ENCODE results near the gene PTPMT1. TPM values are rescaled to one million over a fixed set of nuclear protein-coding genes. Genes with fewer than 3 reads are reported as not detected.

The PTPMT1 gene
- total RNA-seq, 1 donor from 2014 or later = 34.9 TPM

GRCh38 chr11:47566149-47566698 lies 825 bp downstream of the PTPMT1 start:
- no peaks in the 10 kb centered on the region for H3K9me3 Mint-ChIP-seq (ENCODE audit: unreplicated experiment)
- H3K36me3 Mint-ChIP-seq (ENCODE audit: low read depth, unreplicated experiment) = peaks cover 5% of the 10 kb centered on the region
- TF ChIP-seq, protein P1, sequence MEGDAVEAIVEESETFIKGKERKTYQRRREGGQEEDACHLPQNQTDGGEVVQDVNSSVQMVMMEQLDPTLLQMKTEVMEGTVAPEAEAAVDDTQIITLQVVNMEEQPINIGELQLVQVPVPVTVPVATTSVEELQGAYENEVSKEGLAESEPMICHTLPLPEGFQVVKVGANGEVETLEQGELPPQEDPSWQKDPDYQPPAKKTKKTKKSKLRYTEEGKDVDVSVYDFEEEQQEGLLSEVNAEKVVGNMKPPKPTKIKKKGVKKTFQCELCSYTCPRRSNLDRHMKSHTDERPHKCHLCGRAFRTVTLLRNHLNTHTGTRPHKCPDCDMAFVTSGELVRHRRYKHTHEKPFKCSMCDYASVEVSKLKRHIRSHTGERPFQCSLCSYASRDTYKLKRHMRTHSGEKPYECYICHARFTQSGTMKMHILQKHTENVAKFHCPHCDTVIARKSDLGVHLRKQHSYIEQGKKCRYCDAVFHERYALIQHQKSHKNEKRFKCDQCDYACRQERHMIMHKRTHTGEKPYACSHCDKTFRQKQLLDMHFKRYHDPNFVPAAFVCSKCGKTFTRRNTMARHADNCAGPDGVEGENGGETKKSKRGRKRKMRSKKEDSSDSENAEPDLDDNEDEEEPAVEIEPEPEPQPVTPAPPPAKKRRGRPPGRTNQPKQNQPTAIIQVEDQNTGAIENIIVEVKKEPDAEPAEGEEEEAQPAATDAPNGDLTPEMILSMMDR (IDR thresholded peaks at IDR 0.05; ENCODE audit: unreplicated experiment) = no peak
- H3K27me3 Mint-ChIP-seq (ENCODE audit: unreplicated experiment) = peaks cover 3% of the 10 kb centered on the region
- H3K4me1 Mint-ChIP-seq (ENCODE audit: unreplicated experiment) = peaks cover 13% of the 10 kb centered on the region
- no peak overlapping the region for H3K27ac Mint-ChIP-seq (ENCODE audit: unreplicated experiment)
- no peak for DNase-seq (ENCODE audit: low spot score)
- peak overlapping the region; percentile 88 for H3K4me3 Mint-ChIP-seq (ENCODE audit: unreplicated experiment)

- H3K27me3 Mint-ChIP-seq (ENCODE audit: unreplicated experiment) = no peaks in the 10 kb centered on the region
- no peaks in the 10 kb centered on the region for H3K9me3 Mint-ChIP-seq (ENCODE audit: unreplicated experiment)
- TF ChIP-seq, protein P1 (IDR thresholded peaks at IDR 0.05; ENCODE audit: unreplicated experiment) = no peak
- H3K4me1 Mint-ChIP-seq (ENCODE audit: unreplicated experiment) = peaks cover 40% of the 10 kb centered on the region
- no peak overlapping the region for H3K27ac Mint-ChIP-seq (ENCODE audit: unreplicated experiment)
- H3K4me3 Mint-ChIP-seq (ENCODE audit: unreplicated experiment) = no peak overlapping the region
- peaks cover 20% of the 10 kb centered on the region for H3K36me3 Mint-ChIP-seq (ENCODE audit: low read depth, unreplicated experiment)
- no peak for DNase-seq (ENCODE audit: low spot score)
These were observed 4.2 kb downstream of the PTPMT1 start for GRCh38 chr11:47569646-47570045.

GRCh38 chr11:47570651-47571356 lies 5.4 kb downstream of the PTPMT1 start:
- no peaks in the 10 kb centered on the region for H3K27me3 Mint-ChIP-seq (ENCODE audit: unreplicated experiment)
- no peak overlapping the region for H3K27ac Mint-ChIP-seq (ENCODE audit: unreplicated experiment)
- no peak overlapping the region for H3K4me3 Mint-ChIP-seq (ENCODE audit: unreplicated experiment)
- no peak for DNase-seq (ENCODE audit: low spot score)
- peaks cover 21% of the 10 kb centered on the region for H3K36me3 Mint-ChIP-seq (ENCODE audit: low read depth, unreplicated experiment)
- H3K4me1 Mint-ChIP-seq (ENCODE audit: unreplicated experiment) = peaks cover 36% of the 10 kb centered on the region
- no peaks in the 10 kb centered on the region for H3K9me3 Mint-ChIP-seq (ENCODE audit: unreplicated experiment)
- TF ChIP-seq, protein P1 (IDR thresholded peaks at IDR 0.05; ENCODE audit: unreplicated experiment) = no peak

- Mint-ChIP-seq H3K4me3 (ENCODE audit: unreplicated experiment) (no peak overlapping the region), H3K27me3 (ENCODE audit: unreplicated experiment) (no peaks in the 10 kb centered on the region), H3K4me1 (ENCODE audit: unreplicated experiment) (peaks cover 35% of the 10 kb centered on the region), H3K36me3 (ENCODE audit: low read depth, unreplicated experiment) (peaks cover 21% of the 10 kb centered on the region), H3K27ac (ENCODE audit: unreplicated experiment) (peak overlapping the region; percentile 92), H3K9me3 (ENCODE audit: unreplicated experiment) (no peaks in the 10 kb centered on the region)
- DNase-seq (ENCODE audit: low spot score) = no peak
- TF ChIP-seq, protein P1 (IDR thresholded peaks at IDR 0.05; ENCODE audit: unreplicated experiment) = no peak
These were observed 5.9 kb downstream of the PTPMT1 start for GRCh38 chr11:47571357-47571729.

GRCh38 chr11:47571895-47572294 lies 6.5 kb downstream of the PTPMT1 start:
- TF ChIP-seq, protein P1 (IDR thresholded peaks at IDR 0.05; ENCODE audit: unreplicated experiment) = no peak

More at GRCh38 chr11:47571895-47572294, 6.5 kb downstream of the PTPMT1 start:
- Mint-ChIP-seq H3K9me3 (ENCODE audit: unreplicated experiment) (no peaks in the 10 kb centered on the region), H3K4me1 (ENCODE audit: unreplicated experiment) (peaks cover 31% of the 10 kb centered on the region), H3K27ac (ENCODE audit: unreplicated experiment) (peak overlapping the region; percentile 92), H3K4me3 (ENCODE audit: unreplicated experiment) (no peak overlapping the region), H3K36me3 (ENCODE audit: low read depth, unreplicated experiment) (peaks cover 18% of the 10 kb centered on the region), H3K27me3 (ENCODE audit: unreplicated experiment) (no peaks in the 10 kb centered on the region)
- DNase-seq (ENCODE audit: low spot score) = no peak
